ENCODE results near the gene LRRFIP1.
A peak's percentile ranks its signal among the peaks of the same experiment; 100 is the strongest.

The LRRFIP1 gene

GRCh38 chr2:237618449-237618848 is 8.9 kb upstream of the LRRFIP1 start:
- DNase-seq (ENCODE audit: low read depth), result peak; percentile 27

DNA sequence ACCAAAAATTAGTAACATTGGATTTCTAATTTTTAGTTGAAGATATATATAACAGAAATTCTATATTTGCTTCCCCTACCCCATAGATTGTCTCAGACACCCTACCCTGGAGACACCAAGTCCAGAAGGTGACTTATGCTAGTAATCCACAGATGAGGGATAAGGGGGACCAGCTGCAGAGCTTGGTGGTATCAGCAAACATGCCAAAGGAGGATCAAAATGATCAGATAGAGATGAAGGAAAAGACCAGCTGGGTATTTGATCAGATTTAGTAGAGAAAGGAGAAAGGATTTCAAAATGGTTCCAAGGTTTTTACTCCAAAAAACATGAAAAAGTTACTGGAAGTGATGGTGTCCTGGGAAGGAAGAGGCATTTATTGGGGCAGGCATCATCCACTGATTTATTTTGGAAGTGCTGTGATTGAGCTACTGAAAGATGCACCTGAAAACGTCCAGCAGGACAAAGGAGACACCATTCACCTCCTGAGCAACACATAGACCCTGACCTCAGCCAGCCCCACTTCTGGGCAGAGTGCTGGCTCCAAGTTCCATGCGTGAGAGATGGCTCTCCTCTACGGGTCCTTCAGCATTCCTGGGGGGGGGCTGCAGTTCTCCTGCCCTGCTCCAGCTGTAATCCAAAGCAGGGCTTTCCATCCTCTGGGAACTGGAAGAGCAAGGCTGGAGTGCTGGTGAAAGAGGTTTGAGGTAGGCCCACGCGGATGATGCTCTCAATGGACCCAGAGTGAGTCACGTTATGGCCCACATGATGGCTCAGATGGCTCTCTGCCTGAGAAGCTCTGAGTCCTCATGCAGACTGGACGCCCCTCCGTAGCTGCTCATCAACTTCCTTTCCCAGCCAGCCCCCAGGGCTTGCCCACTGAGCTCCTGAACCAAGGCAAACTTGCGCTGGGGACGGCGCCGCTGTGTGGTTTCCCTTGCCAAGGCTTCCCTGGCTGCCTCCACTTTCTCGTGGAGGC is 3.7 kb upstream of the LRRFIP1 start:
- no peak for DNase-seq (ENCODE audit: low read depth)

DNA sequence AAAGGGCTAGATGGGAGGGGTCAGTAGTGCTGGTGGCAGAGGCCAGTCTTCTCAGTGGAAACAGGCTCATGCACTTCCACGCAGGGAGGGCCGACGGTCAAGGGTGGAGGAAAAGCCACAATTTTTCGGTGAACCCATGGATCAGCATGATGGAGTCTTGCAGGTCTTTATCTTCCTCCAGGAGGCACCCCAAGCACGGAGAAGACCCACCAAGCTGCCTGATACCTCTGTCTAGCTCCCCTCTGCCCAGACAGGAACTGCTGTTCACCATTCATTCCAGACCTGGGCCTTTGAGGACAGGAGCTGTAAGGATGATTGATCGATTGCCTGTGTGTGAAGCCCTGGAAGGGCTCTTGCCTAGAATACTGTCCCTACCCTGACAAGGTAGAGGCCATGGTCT is 2.8 kb upstream of the LRRFIP1 start:
- DNase-seq (ENCODE audit: low read depth), result no peak

DNA sequence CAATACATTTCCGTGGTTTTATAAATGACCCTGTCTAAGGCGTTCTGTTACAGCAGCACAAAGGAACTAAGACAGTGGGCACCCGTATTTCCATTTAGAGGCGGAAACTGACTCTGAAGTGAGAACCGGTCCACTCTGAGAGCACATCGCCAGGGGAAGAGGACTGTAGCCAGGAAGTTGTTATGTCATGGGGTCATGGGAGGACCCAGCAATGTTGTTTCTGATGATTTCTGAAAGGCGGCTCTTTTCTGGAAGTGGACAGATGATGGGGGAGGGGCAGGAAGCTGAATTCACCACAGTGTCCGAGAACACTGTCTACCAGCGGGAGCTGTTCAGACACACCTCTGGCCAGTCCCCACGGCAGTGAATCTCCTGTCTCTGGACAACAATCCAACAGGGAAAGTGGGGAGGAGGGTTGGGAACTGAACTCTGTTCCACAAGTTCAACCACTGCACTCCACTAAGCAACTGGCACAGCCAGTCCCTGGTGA is 2.1 kb upstream of the LRRFIP1 start:
- DNase-seq (ENCODE audit: low read depth), result no peak

- DNase-seq (ENCODE audit: low read depth), result no peak
Measured at GRCh38 chr2:237625777-237626176, 1.6 kb upstream of the LRRFIP1 start.

GRCh38 chr2:237626813-237627440 is 460 bp upstream of the LRRFIP1 start:
- no peak for DNase-seq (ENCODE audit: low read depth)

DNA sequence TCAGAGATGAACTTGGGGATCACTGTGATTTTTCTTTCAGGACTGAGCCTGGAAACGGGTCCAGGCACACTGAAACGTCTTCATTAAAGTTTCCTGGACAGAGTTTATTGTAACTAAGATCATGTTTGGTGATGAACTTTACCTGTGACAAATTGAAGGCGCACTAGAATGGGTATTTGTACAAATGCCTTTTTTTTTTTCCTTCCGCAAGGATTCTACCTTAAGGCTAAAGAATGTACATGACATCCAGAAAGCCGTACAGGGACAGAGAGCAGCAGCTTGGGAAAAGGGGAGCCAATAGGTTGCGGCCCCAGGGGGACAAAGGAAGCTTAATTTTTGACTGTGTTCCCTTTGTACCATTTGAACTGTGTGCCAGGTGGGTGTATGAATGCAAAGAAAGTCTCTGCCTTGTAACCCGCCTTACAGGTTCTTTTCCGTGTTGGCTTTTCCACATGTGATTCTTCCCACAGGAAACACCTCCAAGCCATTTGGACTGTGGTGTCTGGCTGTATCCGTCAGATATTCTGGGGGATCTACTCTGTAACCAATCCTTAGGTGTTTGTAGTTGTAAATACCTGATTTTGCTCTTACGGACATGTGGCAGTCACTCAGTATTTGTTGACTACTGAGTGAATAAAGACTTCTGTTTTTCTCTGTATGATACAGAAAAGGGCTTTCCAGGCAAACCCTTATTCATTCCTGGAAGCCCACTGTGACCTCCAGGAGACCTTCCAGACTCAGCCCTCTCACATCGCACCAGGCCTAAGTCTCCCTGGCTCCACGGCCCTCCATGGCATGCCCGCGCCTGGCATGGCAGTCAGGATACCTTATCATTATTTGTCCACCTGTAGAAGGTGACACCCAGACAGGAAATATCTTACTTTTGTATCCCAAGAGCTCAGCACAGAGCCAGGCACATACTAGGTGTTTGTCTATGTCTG is 1.1 kb downstream of the LRRFIP1 start:
- DNase-seq (ENCODE audit: low read depth), result no peak

DNA sequence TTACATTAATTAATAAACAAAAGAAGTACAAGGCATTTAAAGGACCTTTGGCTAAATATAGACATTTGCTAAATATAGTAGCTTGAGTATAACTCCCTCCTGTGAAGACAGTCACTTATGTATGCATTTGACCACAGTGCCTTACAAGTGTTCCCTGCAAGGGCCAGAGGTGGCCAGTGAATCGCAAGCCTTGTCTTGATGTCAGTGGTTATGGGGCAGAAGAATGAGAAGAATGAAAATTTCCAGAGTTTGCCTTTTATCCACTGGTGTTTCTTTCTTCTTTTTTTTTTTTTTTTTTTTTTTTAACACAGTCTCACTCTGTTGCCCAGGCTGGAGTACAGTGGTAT is 1.8 kb downstream of the LRRFIP1 start:
- DNase-seq (ENCODE audit: low read depth), result no peak

DNA sequence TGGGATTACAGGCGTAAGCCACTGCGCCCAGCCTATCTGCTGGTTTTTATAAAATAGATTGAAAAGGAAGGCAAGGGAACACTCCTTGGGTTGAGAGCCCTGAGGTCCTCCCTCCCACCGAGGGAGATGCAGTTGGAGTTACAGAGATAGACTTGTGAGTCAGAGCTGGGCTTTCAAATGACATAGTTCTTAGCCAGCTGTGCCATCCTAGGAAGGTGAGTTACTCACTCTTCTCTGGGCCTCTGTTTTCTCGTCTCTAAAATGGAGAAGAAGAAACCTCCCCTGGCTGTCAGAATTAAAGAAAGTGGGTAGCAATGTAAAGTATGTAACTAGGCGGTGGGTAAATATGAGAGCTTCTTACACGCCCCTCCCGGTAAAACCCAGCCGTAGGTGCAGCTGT is 2.4 kb downstream of the LRRFIP1 start:
- DNase-seq (ENCODE audit: low read depth), result no peak

DNA sequence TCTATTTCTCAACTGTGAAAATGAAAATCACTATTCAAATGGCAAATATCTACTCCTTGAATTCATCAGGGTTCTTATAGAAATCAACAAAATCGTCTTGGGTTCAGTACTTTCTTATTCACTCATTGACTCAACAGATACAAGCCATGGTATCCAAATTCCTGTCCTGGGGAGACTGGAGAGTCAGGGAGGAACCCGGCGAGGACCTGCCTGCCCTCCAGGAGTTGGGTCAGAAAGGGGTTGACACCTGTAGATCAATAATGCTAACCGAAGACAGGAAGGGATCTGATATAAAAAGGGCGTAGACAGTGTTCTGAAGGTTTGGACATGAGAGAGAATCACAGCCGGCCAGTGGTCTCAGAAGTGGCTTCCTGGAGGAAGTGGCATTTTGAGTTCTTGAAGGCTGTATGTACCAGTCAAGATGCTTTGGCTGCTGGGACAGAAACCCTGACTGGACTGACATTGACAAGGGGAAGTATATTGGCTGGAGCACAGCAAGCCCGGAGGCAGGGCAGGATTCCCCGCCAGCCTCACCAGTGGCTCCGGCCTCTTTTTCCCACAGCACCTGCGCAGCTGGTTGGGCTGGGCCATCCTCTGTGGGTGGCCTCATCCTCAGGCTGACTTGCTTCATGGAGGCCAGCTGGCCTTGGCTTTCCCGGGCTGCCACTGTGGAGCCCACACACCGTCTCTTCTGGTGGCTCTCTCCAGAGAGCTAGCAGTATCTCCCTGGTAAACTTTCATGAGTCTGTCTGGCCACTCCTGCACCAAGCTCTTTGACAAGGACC is 3.0 kb downstream of the LRRFIP1 start:
- DNase-seq (ENCODE audit: low read depth), result no peak

- DNase-seq (ENCODE audit: low read depth), result no peak
Measured at GRCh38 chr2:237631007-237631785, 3.8 kb downstream of the LRRFIP1 start.

DNA sequence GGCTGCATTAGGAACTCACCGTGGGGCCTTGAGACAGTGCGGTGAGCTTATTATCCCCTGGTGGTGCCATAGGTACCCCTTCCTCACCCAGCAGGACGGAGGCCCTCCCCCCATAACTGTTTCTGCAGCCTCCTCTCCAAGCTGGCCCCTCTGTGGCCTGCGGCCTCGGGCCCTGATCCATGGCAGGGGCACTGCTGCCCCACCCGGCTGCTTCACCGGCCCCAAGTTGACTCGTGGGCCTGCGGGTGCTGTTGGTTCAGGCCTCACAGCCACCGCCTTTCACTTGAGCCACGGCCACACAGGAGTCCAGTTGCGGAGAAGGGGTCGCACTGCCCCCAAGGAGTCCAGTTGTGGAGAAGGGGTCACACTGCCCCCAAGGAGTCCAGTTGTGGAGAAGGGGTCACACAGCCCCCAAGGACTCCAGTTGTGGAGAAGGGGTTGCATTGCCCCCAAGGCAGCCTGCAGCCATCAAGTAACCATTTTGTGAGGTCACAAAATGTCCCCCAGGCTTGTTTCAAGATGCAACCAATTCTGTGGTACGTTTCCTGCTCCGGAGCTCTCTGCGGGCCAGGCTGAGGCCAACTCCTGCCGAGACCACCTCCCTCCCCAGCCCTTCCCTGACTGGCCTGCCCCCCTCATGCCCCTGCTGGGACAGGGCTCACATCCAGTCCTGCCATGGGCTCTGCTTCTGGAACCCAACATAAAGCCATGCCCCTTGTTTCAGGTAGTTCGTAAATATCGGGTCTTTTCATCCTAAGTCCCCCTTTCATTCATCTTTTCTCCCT is 4.6 kb downstream of the LRRFIP1 start:
- no peak for DNase-seq (ENCODE audit: low read depth)

DNA sequence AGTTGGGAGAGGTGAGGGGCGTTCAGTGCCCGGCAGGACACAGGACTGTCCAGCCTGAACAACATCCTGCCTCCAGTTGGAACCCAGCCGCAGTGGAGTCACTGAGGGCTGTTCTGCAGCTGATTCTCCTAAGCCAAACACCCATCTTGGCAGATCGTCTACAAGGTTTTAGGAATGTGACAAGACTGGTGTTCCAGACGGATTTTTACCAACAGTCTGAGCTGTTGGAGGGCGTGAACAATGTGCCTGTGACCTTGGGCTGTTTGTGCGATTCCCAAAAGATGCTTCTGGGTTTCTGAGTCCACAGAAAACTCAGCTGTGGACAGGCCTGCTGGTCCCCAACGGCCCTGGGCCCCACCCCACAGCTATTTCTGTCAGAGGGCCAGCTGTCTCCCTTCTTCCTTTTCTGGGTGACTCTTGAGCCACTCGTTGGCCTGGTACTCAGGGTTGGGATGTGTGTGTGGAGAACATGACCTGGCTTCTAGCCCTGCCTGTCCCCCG is 5.7 kb downstream of the LRRFIP1 start:
- no peak for DNase-seq (ENCODE audit: low read depth)

DNA sequence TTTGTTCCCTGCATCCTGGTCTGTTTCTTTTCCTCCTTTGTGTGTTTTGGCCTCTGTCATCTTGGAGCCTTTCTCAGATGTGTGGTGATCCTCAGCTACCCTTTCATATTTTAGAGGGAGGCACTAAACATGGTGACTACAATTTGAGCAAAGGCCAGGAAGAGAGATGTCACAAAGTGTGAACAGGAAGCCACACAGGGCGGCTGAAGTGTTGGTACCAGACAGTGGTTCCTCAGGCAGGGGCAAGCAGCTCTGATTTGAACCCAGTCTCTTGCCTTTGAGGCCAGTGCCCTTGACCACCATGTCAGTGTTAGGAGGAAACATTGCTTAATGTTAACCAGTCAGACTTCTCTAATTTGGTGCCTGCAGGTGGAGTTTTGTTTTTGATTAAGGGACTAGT is 9.2 kb downstream of the LRRFIP1 start:
- no peak for DNase-seq (ENCODE audit: low read depth)

- no peak for DNase-seq (ENCODE audit: low read depth)
Measured at GRCh38 chr2:237637429-237638135, 10.2 kb downstream of the LRRFIP1 start.

DNA sequence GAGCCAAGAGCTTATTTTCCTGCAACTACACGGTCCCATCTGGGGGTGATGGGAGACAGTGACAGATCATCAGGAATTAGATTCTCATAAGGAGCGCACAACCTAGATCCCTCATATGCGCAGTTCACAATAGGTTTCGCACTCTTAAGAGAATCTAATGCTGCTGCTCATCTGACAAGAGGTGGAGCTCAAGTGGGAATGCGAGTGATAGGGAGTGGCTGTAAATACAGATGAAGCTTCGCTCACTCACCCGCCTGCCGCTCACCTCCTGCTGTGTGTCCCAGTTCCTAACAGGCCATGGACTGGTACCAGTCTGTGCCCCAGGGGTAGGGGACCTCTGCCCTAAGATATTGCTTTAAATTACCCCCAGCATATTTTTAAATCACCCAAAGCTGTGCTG is 10.8 kb downstream of the LRRFIP1 start:
- no peak for DNase-seq (ENCODE audit: low read depth)

DNA sequence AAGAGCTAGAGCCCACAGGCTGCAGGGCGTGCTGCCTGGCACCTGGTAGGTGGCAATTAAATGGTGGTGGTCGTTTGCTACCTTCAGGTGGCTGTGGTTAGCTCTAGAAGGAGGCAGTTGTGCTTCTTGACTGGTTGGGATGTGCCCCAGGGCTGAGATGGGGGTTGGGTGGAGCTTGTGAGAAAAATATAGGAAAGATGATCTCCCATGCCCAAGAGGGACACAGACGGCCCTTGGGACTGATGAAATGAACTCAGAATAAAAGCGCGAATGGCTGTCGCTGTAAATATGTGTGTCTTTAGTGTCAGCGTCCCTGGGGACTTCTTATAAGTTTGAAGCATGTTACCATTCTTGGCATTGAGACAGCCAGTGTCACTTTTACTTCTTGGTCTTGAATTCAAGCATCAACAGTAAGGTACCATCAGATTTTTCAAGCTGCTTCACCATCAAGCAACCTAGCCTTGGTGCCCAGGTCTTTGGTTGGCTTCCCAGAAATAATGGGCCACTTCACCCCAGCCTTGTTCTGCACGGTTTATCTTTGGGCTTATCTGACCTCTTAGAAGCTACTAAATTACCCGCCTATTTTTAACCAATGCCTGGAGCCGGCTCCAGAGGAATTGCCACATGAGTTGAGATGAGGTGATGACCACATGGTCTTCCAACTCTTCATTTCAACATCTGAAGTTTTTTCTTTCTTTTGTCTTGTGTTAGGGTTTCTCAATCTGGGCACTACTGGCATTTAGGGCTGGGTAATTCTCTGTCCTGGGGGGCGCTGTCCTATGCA is 11.9 kb downstream of the LRRFIP1 start:
- no peak for DNase-seq (ENCODE audit: low read depth)

GRCh38 chr2:237639836-237640220 is 12.4 kb downstream of the LRRFIP1 start:
- no peak for DNase-seq (ENCODE audit: low read depth)

All from fibroblast of the conjunctiva (primary cell).